Stimulated activated CD4-positive, alpha-beta T cell treated with anti-CD3 and anti-CD28 coated beads, TNF-alpha, amount 100 ng/mL, for 1 hour (primary cell): ENCODE measurements around the gene EVX2.

ENCODE experiments used
- DNase-seq, 3 donors: peaks; one replicate each; pipeline ENCODE4 v3.0.0-alpha.2; 2020; ENCODE audit warnings: low read depth in 3 of 3, low spot score in 1 of 3

The EVX2 gene

DNA sequence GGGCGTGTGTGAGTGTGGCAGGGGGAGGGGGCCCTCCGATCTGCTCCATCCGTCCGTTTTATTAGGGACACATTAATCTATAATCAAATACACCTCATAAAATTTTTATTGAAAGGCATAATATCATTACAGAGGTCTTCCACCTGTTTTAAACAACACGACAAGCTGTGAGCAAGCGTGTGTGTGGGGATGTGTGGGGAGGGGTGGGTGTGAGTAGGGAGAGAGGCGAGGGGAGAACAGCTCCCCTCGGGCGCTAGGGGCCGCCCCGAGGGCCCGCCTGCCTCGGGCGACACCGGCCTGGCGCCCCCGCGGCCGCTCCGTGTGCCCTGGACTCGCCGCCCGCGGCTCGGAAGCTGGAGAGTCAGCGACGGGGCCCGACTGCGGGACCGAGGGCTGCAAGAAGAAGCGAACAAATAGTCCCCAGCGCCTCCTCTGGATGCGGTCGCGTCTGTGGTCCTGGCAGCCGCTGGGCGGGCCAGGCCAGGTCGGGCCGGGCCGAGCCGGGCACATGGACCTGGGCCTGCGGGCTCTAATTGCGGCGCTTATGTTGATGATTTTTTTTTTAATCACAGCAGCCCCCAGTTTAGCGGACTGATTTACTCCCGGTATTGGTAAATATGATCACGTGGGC lies 38.4 kb upstream of the EVX2 start:
- DNase-seq = no peak

GRCh38 chr2:176121190-176122051 lies 37.7 kb upstream of the EVX2 start:
- DNase-seq = no peak

- no peak for DNase-seq
These were observed 36.8 kb upstream of the EVX2 start for GRCh38 chr2:176120364-176121189.

DNA sequence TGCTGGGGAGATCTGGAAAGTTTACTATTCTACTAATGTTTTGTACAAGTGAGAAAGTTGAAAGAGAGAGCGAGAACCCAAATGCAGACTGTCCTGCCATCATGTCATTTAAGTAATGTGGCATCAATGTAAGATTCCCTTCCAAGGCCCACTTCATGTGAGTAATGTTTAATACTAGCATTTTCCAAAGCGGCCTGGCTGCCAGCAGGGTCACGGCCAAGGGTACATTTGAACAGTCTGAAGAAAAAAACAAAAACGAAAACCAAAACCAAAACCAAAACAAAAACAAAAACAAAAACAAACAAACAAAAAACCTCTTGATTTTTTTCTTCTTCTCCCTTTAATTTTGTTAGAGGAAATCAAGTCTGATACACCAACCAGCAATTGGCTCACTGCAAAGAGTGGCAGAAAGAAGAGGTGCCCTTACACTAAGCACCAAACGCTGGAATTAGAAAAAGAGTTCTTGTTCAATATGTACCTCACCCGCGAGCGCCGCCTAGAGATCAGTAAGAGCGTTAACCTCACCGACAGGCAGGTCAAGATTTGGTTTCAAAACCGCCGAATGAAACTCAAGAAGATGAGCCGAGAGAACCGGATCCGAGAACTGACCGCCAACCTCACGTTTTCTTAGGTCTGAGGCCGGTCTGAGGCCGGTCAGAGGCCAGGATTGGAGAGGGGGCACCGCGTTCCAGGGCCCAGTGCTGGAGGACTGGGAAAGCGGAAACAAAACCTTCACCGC lies 35.0 kb upstream of the EVX2 start:
- DNase-seq = no peak

GRCh38 chr2:176117823-176118371 lies 34.1 kb upstream of the EVX2 start:
- DNase-seq = no peak

DNA sequence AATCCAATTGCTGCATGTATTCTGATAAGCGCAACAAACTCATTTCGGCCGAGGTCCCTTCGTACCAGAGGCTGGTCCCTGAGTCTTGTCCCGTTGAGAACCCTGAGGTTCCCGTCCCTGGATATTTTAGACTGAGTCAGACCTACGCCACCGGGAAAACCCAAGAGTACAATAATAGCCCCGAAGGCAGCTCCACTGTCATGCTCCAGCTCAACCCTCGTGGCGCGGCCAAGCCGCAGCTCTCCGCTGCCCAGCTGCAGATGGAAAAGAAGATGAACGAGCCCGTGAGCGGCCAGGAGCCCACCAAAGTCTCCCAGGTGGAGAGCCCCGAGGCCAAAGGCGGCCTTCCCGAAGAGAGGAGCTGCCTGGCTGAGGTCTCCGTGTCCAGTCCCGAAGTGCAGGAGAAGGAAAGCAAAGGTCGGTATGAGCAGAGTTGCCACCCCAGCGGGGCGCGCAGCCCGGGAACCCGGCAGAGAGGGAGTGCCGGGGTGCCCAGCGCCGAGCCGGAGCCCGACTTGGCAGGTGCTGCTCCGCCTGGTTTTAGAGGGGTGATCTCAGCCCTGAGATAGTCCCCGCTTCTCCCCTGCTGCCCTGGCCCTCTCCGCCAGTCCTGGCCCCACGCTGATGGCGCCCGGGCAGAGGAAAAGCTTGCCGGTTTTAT lies 33.5 kb upstream of the EVX2 start:
- DNase-seq = no peak

DNA sequence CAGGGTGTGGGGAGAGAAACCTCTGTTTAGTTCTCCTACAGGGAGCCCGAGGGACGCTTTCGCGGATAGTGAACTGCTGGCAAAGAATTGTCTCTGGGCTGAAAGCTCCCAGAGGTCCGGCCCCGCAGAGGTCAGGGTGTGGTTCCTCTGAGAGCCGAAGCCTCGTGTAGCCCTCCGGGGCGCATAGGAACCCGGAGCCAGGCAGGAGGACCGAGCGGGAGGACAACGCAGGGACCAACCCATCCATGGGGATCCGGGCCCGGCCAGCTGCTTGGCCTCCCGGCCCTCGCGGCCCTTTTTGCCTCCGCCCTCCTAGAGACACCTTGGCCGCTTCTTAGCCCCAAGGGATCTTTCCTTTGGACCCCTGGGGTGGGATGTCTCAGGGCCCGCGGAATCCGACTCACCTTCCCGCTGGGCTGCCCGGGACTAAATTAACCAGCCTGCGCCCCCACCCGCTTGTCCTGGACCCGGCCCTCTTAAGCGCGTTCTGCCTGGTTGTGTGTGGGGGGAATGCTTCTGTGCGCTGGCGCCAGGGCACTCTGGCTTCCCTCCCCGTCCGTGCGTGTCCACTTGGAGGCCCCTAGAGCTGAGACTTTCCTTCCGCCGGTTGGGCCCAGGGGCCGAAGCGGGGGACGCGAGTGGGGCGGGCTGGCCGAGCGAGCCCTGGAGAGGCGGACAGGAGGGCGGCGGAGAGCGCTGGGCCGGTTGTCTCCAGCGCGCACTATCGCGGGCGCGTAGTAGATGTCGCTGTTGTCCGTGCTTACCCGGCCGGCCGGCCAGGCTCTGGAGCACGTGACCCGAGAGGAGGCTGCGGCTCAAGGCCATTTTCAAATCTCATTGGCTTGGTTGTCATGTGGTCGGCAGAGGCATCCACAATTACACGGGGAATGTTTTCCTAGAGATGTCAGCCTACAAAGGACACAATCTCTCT lies 32.4 kb upstream of the EVX2 start, which contains the start of gene HOXD10:
Gene HOXD10 (plus strand): TSS at position 896 of the 931 bp plus-strand sequence. CDS start 56 bp downstream, outside the sequence.
- DNase-seq = no peak

GRCh38 chr2:176114930-176115625 lies 31.3 kb upstream of the EVX2 start:
- no peak for DNase-seq

GRCh38 chr2:176114120-176114929 lies 30.6 kb upstream of the EVX2 start:
- DNase-seq = no peak

DNA sequence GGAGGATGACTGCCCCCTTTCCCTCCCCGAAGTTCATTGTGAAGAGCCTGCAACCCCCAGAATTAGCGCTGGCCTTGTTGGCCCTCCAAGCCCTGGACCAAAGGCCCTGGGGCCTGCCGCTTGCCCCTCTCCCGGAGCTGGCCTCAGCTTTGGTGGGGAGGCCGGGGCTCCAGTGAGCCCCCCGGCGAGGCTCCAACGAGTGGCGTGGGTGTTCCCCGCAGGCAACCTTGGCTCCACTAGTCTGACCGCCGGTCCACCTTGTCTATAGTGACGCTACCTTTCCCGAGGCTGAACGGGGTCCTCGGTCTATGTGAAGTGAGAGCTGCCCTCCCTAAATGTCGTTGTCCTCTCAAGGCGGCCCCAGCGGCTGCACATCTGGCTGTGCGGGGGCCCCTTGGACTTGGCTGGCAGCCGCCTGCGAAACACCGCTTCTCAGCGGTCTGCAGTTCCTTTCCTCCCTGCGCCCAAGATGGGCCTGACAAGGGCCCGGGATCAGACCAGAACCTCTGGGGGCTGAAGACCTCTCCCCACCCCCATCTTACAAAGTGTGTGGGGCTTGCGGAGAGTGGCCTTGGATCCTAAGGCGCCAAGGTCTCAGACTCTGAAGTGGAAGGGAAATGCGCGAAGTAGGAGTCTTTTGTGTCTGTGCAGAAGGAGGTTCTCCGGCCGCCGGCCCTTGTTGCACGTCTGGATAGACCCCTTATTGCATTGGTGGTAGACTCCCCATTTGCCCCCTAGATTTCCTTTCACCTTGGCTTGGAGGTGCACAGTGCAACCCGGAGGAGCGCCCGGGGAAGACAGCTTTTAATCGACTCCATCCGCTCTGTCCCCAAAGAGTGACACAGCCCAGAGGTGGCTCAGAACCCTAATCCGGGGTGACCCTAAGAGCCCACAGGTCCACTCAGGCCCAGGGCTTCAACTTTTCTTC lies 28.9 kb upstream of the EVX2 start:
- DNase-seq = no peak

DNA sequence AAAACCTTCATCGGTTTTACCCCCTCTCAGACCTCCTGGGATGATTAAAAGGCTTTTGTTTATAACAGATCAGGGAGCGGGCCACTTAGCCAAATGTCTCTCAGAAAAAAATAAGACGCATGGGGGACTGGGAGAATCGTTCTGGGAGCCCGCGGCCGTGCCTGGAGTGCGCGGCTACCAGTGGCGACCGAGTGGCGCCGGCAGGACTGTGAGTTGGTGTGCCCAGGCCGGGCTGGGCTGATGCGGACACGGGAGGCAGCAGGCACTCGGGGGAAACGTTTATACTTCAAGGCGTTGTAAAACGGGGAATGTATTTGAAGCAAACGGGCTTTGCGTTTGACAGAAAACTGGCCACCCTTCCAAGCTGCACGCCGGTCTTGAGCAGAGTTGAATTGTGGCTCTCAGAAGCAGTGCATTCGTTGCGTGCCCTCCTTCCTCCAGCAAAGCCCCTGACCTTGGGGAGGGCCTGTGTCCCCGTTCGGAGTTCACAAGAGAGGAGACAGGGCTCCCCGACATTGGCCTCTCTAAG lies 28.1 kb upstream of the EVX2 start:
- DNase-seq = no peak

GRCh38 chr2:176111309-176111663 lies 27.5 kb upstream of the EVX2 start:
- no peak for DNase-seq

DNA sequence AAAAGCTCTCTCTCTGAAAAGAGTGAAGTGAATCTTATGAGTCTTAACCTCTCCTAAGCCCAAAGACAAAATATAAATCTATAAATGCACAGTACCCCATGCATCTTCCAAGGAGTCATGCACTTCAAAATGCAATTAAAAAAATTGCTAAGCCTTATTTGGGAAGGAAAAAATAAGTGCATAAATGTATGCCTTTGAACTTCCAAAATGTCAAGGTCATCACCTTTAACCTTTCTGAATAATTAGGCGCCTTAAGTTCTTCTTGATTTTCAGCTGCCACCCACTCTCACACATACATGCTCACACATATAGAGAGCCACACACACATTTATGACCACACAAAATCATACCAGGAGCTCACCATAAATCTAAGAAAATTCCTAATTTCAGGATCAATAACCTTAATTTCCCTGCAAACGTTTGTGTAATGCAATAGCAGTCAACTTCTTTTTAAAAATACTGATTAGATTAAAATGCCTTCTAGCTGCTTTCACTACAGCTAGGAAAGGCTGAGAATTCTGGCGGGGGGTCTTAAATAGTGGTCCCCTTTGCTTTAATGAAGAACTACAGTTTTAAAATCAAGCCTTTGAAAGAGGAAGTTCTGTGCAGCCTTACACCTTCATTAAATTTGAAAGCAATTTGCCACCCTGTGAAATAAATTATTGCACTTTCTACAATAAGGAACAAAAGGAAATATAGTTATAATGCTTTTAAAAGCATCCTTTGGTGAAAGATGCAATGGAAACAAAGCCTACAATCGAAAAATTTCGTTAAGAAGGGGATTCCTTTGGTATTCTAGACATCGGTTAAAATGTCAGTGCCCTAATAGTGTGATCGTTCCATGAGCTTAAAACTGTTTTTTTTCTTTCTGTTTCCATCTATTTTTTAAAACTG lies 26.9 kb upstream of the EVX2 start:
- no peak for DNase-seq

- DNase-seq = no peak
These were observed 26.2 kb upstream of the EVX2 start for GRCh38 chr2:176109946-176110345.

GRCh38 chr2:176109192-176109901 lies 25.6 kb upstream of the EVX2 start:
- no peak for DNase-seq
